Measurements from ENCODE around the gene FRK.
"Not testable (repeated sequence)": the region's sequence is repeated elsewhere in the genome, so short reads cannot be mapped to it uniquely, and the experiment has no call there.

The FRK gene

GRCh38 chr6:115891111-115891669 is 169.5 kb downstream of the FRK start:
- DNase-seq (ENCODE audit: low spot score) (peak; percentile 37), FAIRE-seq (no peak)

DNA sequence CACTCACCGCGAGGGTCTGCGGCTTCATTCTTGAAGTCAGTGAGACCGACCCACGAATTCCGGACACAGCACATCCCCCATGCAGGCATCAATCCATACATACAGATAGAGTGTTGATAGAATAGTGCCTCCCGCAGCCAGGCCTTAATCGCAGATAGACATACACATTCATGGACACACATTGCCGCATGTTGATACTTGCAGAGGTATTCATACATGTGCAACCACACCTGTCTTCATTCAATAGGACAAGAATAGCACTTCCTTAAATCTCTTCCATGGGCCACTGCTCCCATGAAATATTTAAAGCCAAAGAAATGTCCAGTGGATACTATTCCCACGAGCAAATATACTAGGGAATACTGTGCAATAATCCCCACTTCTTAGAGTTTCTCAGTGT is 170.5 kb downstream of the FRK start:
- DNase-seq (ENCODE audit: low spot score) (no peak), FAIRE-seq (no peak)

DNA sequence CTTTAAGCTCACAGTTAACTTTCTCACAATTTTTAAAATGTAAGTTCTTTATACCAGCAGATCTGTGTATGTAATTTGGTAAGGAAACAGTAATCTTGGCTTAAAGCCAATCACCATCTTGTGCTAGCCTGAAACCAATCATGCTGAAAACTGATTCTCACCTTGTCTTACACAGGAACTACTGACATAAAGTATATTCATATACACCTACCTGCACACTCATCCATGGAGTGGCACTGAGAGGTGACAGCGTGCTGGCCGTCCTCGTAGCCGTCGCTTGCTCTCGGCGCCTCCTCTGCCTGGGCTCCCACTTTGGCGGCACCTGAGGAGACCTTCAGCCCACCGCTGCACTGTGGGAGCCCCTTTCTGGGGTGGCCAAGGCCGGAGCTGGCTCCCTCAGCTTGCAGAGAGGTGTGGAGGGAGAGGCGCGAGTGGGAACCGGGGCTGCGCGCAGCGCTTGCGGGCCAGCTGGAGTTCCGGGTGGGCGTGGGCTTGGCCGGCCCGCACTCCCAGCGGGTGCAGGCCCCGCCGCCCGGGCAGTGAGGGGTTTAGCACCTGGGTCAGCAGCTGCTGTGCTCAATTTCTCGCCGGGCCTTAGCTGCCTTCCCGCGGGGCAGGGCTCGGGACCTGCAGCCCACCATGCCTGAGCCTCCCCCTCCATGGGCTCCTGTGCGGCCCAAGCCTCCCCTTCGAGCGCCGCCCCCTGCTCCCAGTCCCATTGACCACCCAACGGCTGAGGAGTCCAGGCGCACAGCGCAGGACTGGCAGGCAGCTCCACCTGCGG is 171.8 kb downstream of the FRK start:
- FAIRE-seq; DNase-seq (ENCODE audit: low spot score): not testable (repeated sequence)

DNA sequence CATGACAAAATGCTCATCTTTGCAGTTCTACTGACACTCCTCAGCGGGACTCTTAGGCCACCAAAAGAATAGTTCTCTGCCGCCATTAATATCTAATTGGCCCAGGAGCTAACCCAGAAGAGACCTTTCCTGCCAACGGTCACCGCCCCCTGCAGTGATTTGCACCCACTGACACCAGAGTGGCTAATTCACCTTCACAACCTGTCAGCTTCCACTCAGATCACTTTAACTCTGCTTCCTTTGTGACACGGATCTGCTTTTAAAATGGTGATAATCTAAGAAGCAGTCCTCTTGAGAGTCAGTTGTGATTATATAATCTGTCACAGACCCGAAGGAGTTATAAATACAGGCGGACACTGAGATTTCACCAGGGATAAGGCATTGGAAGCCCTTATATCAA is 172.8 kb downstream of the FRK start:
- DNase-seq (ENCODE audit: low spot score) (no peak), FAIRE-seq (no peak)

GRCh38 chr6:115885636-115886366 is 174.9 kb downstream of the FRK start:
- DNase-seq (ENCODE audit: low spot score) (no peak), FAIRE-seq (no peak)

- no peak for FAIRE-seq
- DNase-seq (ENCODE audit: low spot score), result no peak
Observed at GRCh38 chr6:115882771-115883170, 177.9 kb downstream of the FRK start.

- no peak for DNase-seq (ENCODE audit: low spot score)
- FAIRE-seq, result no peak
Observed at GRCh38 chr6:115882174-115882573, 178.5 kb downstream of the FRK start.

Data from urothelium cell line (cell line).